DMS153 (cell line): ENCODE results near the gene GPN1.
A peak's percentile ranks its signal among the peaks of the same experiment; 100 is the strongest.
"Not testable (repeated sequence)": the region's sequence is repeated elsewhere in the genome, so short reads cannot be mapped to it uniquely, and the experiment has no call there.

ENCODE experiments used
- DNase-seq: peaks from one replicate; lab custom pipeline; 2025; lab: John Stamatoyannopoulos, UW

GPN1 gene

DNA sequence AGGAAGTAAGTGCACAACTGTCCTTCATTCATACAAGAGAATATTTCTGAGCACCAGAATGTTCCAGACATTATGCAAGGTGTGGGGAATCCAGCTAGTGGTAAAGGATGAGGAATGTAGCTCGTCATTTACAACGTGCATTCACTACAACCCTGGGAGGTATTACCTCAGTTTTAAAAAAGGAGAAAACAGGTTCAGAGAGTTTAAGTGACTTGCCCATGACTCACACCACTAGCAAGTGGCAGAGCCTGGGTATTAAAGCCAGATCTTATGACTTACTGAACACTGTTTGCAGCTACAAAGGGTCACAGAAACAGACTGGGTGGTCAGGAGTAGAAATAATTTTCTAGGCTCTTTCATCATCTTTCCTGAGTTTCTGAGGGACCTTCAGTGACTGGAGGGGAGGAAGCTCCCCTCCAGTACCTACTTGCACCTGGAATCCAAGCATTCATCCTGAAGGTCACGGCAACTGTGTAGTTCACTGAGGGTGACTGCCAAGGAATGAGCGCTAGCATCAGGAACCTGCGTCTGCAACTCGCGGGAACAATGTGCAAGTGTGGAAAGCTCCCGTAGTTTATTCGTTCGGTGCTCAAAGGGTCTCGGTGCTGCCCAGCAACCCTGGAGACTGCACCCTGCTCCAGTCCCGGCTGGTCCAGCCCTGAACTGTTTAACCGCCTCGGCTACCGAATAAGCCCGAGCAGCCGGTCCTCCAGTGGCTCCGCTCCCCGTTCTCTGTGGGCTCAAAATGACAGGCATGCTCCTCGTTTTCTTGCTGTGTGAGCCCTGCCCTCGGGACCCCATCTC is 685 bp upstream of the GPN1 start:
- no peak for DNase-seq

DNA sequence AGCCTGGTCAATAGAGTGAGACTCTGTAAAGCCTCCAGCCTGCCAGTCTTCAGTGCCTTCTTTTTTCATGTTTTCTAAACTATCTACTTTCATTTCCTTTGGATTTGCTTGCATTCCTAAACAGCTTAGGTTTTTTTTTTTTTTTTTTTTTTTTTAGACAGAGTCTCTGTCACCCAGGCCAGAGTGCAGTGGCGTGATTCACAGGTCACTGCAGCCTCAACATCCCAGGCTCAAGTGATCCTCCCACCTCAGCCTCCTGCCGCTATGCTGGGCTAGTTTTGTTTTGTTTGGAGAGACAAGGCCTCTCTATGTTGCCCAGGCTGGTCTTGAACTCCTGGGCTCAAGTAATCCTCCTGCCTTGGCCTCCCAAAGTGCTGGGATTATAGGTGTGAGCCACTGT is 1.4 kb downstream of the GPN1 start:
- DNase-seq, result not testable (repeated sequence)

DNA sequence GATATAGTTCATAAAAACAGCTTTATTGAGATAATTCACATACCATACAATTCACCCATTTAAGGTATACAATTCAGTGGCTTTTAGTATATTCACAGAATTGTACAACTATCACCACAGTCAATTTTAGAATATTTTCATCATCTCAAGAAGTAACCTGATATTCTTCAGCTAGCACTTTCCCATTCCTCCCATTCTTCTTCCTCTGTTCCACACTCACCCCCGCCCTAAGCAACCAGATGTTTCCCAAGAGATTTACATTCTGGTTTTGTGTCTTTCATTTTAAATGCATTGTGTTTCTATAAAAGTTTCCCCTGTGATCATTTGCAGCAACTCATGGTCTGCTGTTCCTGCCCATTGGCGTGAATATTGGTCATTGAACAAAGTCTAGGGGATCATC is 5.4 kb downstream of the GPN1 start:
- no peak for DNase-seq

DNA sequence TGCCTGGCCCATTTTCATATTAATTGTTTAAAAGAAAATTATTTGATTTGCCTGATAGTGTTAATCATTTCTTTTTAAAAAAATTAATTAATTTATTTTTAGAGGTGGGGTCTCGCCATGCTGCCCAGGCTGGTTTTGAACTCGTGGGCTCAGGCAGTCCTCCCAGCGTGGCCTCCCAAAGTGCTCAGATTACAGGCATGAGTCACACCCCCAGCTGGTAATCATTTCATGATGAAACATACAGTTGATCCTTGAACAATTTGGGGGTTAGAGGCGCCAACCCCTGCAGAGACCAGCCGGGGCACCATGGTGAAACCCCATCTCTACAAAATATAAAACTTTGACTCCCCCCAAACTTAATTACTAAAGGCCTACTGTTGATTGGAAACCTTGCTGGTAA is 7.9 kb downstream of the GPN1 start:
- no peak for DNase-seq

DNA sequence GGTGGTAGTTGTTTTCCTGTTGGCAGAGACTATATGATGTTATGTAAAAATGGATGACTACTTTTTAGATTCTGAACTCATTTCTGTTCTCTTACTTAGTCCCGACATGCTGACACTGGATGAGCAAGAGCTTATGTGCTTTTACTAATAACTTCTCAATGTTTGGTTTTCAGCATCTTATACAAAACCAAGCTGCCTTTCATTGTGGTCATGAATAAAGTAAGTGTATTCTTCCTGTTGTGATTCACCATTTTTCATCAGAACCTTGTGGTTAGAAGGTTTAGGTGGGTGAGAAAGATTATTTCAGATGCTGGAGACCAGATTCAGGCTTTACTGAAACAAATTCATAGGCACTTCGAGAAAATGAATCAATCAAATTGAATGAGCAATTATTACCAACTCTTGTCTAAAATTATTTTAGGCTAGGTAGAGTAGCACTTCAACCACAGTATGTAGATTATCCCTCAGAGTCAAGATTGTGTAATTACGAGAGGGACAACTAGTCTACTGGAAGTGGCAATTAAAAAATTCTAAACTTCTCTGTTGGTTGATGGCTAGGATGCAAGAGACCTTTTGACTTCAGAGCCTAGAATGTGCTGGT is 9.3 kb downstream of the GPN1 start:
- no peak for DNase-seq

DNA sequence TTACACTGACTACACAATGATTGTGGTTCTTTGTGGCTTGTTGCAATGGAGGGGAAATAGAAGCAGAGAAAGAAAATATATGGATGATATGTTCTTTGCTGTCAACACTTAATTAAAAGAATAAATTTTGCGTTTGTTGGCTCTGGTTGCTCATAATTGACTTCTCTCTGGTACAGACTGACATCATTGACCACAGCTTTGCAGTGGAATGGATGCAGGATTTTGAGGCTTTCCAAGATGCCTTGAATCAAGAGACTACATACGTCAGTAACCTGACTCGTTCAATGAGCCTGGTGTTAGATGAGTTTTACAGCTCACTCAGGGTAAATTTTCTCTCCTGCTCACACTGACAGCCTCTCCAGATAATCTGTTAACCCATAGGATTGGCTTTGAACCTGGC is 9.9 kb downstream of the GPN1 start:
- no peak for DNase-seq

DNA sequence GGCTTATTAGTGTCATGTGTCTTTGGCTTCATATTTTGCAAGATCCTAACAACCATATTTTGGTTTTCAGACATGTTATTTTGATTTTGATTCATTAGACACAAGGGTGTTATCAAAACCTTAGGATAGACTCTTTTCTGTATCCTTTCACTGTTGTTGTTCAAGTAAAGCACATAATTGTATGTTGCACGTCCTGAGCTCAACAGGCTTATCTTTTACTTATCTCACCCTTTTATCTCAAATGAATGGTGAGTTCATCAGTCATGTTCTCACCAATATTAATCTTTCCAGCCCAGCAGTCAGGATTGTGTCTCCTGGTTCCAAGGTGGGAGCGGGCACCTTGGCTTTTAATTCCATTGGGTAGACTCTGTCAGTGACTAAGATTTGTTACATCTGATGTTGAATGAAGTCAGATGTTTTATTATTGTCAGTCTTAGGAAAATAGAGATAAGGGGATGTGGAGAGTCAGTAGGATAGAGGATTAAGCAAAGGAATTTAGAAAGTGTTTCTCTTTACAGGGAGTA is 11.9 kb downstream of the GPN1 start:
- DNase-seq, result no peak

DNA sequence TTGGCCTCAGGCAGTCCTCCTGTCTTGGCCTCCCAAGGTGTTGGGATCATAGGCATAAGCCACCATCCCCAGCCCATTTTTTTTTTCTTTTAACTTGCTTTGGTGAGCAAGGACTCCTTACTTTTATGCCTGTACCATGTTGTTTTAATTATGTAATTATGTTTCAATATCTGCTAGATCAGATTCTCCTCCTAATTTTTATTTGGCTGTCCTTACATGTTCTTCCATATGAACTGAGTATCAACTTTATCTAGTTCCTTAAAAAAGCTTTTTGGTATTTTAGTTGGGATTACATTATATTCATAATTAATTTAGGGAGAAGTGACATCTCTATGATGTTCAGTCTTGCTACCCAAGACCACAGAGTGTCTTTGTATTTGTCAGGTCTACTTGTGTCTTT is 16.3 kb downstream of the GPN1 start:
- DNase-seq, result no peak

DNA sequence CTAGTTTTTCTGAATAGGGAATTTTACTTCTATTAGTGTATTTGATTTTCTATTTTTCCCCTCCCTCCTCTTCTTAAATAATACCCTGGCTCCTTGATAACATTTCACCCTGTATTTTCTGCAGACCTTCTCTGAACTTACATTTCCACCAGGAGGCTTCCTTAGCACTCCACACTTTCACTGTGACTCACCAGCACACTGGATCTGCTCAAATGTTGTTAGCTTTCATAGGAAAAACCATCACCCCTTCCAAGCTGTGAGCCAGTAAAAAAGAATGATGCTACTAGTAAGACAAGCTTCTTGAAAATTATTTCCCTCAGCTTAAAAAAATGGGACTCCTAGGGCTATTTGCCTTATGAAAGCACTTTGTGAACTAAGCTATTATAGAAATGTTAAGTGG is 18.4 kb downstream of the GPN1 start:
- DNase-seq, result no peak

DNA sequence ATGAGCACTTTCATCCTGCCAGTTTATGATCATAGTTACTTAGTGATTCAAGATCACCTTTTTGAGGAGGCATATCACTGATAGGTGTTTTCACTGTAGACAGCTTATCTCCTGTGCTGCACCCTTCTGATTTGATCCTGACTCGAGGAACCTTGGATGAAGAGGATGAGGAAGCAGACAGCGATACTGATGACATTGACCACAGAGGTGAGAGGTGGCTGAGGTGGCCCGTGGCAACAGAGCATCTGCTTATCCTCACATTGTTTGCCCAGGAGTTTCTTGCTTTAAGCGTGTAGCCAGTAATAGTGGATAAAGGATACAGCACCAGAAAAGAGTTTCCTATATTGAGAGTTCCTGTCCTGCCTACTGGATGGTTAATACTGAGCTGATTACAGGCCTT is 18.9 kb downstream of the GPN1 start:
- no peak for DNase-seq

DNA sequence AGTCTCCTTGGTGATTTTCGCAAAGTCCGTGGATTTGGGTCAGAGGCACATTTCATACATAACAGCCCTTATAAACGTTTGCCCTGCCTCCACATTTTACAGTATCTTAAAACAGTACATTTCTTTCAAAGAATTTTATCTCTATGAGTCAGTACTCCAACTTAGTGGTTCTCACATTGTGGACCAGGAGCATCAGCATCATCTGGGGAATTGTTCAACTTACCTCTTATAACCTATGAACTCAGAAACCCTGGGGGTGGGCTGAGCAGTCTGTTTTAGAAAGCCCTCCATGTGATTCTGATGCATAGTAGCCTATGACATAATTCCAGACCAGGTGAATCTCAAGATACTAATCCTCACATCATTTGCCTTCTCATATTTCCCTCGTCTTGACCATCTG is 22.2 kb downstream of the GPN1 start:
- no peak for DNase-seq

DNA sequence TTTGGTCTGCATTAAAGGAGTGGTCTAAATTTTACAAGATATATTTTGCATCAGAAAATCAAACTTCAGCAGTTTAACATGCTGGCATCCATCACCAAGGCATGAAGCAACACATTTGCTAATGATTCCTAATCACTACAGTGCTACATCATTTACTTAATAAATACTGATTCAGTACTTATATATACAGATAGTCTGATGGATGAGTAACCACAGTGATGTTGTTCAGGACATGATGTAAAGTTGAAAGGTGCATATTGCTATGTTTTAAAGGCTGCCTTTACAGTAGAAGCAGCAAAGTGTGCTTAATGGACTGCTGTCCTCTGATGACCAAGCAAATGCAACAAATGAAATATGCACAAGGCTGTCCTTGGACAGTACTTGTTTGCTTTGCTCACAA is 23.5 kb downstream of the GPN1 start:
- DNase-seq, result no peak

DNA sequence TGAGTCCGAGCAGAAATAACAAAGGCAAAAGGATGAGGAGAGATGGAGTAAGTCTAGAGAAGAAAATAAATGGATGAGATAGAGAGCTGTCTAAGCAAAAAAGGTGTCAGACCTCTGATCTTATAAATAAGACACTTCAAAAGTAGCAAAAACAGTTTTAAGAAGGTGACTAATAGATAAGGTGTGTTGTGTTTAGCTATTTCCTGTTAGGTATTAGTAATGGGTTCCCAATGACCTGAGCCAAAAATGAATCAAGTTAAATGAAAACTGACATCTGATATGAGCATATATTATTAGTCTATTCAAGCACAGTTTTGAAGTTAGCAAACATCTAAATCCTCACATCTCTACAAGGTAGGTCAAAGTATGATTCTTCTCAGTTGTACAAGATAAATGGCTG is 23.9 kb downstream of the GPN1 start:
- DNase-seq, result no peak

DNA sequence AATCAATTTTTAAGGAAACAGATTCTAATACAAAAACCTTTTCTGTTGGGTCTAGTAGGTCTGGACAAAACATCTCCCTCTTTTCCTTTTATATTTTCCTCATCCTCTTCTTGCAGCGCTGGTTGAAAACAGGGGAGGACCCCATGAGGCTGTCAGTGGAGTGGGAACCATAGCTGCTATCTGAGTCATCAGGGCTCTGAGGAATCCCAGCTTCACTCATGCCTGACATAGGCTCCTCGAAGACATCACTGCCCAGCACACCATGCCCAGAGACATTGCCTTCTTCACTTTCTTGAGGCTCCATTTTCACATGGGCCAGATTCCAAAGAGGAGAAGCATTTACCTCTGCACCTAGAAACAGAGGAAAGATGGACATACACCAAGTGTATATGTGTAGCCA is 24.5 kb downstream of the GPN1 start:
- no peak for DNase-seq

DNA sequence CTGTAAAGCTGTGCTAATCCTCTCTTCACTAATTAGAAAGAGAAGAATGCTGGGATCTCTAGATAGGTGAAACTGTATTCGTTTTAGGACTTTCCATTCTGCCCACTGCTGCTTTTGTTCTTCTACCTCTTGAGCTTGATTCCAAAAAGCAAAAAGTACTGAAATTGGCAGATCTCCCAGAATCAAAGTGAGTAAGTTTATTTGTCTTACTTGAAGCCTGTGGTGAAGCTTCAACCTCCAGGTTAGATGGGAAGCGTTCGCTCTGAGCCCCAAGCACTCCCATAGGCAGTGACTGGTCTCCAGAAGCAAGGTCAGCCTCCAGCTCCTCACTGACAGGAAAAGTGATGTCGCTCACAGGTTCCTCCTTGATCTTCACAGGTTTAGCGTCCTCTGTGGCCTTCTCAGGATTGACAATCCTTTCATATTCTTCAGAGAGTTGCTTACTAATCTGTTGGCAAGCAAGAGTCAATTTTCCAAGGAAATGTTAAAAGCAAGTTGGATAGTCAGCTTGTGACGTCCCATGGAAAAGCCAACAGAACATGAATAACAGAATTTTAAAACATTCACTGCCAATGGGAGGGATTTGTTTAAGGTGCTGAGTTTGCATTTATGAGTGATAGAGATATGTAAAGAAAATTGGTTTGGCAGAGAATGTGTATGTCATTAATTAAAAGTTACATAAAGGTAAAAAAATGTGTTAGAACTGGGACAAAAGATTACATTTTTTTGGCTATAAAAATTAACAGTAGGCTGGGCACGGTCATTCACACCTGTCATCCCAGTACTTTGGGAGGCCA is 26.5 kb downstream of the GPN1 start:
- DNase-seq, result no peak

DNA sequence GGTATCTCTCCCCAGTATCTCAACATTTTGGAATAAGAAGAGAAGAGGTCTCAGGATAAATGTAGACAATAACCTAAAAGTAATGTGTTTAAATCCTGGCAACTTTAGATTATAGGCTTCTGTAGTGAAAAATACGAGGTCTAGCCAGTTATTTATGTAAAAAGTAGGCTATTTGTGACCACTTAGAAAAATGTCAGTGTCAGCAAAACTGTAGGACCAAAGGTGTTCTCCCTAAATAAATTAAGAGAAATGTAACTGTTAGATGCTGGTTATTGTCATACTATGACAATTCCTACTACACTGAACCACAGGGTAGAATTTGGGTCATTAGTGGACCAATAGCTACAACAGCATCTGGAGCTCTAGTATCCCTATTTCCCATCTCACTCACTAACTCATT is 32.5 kb downstream of the GPN1 start:
- no peak for DNase-seq

DNA sequence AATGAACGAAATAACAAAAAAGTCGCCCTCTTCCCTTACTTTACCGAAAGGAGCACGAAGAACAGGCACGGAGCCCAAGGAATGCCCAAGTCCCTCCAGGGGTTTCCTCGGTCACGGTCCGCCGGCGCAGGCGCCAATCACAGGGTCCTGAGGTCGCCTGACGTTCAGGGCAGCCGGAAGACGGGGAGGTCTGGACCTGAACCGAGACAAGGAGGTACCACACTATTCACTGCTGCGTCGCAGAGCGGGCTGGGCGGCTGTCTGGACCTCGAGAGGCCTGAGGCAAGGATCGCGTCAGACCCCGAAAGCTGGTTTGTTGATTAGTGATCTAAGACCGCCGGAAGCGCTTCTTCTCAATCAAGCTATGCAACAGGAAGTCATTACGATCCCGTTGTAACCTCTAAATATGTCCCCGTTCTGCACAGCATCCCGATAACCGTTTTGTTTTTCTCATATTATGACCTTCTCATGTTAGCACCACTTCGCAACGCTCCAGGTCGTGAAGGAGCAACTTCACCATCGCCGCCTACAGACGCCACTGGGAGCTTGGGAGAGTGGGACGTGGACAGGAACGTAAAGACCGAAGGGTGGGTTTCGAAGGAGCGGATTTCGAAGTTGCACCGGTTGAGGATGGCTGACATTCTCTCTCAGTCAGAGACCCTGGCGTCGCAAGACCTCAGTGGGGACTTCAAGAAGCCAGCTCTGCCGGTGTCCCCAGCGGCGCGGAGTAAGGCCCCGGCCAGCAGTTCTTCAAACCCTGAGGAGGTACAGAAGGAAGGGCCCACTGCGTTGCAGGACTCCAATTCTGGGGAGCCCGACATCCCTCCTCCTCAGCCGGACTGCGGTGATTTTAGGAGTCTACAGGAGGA is 34.7 kb downstream of the GPN1 start, which contains the start of the genes SLC4A1AP and SUPT7L:
Gene SLC4A1AP (plus strand): TSS at position 605 of the 869 bp plus-strand sequence. CDS start 26 bp downstream, at position 631.
Gene SUPT7L (minus strand): TSS at position 330 of the 869 bp plus-strand sequence. CDS start 1,422 bp downstream, outside the sequence.
- peak; percentile 46 for DNase-seq

DNA sequence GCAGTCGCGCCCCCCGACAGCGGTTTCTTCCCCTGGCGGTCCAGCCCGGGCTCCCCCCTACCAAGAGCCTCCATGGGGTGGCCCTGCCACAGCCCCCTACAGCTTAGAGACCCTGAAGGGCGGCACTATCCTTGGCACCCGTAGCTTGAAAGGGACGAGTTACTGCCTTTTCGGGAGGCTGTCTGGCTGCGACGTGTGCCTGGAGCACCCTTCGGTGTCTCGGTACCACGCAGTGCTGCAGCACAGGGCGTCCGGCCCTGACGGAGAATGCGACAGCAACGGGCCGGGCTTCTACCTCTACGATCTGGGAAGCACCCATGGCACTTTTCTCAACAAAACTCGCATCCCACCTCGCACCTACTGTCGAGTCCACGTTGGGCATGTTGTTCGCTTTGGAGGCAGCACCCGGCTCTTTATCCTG is 35.3 kb downstream of the GPN1 start:
- DNase-seq, result no peak

DNA sequence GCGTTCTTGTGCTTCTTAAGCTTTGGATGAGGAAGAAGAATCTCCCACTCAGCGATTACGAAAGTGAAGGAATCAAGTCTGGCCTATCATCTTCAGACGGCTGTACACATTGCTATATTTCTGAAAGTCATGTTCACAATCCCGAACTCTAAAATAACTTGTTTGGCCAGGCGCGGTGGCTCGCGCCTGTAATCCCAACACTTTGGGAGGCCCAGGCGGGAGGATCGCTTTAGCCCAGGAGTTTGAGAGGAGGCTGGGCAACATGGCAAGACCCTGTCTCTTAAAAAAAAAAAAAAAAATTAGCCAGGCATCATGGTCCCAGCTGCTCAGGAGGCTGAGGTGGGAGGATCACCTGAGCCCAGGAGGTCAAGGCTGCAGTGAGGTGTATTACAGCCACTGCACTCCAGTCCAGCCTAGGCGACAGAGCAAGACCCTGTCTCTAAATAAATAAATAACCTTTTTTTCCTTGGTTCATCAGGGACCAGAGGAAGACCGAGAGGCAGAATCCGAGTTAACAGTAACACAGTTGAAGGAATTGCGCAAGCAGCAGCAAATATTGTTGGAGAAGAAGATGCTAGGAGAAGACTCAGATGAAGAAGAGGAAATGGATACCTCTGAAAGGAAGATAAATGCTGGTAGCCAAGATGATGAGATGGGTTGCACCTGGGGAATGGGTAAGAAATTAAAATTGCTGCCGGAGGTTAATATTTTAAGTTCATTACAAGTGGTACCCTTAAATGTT is 35.9 kb downstream of the GPN1 start:
- DNase-seq, result no peak

DNA sequence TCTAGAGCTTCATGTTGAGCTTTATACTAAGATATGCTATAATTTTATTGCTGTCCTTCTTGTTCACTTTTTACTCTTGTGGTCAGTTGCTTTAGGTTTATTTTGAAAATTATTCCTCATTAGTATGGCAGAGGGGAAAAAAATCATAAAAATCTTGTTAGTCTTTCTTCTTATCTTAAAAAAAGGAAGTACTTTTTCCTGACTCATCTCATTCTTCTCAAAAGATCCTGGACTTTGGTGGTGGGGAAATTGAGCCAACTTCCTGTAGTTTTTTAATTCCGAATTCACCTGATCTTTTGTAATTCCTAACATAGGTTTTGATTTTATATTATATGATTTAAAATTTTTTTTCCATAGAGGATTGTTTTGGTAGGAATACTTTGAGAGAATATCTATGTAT is 38.6 kb downstream of the GPN1 start:
- no peak for DNase-seq

DNA sequence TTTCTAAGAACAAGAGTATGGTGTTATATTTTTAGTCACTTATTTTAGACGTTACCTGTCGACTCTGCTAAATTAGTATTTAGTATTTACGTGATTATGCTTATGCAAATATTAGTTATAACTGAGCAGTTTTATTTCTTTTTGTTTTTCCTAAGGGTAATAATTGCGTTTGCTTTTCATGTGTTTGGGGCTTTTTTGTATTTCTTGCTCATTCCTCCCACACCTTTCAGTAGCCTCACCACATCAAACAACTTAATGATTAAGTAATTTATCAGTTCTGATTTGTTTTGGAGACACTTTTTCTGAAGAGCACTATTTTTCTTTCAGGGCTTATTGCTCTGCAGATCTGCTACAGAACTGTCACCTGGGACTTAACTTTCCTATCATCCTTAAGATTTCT is 42.4 kb downstream of the GPN1 start:
- no peak for DNase-seq
